Measurements from ENCODE around the gene IL20RB.

DNA sequence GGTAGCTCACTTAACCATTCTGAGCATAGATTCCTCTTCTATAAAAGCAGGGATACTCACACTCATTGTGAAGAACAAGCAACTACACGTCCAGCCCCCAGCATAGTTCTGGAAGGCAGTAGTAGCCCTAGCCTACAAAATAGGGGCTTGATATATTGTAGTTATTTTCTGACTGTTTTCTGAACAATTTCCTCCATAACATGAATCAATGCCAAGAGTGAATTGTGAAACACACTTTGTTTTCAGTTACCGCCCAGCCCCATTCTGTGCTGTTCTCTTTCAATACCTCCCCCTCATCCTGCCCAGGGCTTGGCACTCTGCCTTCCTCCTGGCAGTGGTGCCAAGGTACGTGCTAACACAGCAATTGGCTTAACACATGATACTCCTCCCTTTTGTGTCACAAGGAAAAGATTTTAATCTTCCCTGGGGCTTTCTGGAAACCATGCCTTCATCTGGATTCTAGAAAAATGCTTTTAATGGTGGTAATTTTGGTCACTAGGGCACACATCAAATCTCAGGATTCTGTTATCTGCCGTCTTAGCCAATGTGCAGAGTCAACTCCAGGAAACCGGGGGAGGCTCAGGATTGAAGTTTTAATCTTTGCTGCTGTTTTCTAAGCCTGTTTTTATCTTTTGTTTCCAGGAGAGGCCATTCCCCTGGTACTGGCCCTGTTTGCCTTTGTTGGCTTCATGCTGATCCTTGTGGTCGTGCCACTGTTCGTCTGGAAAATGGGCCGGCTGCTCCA is 37.2 kb downstream of the IL20RB start:
- TF ChIP-seq, protein P1, sequence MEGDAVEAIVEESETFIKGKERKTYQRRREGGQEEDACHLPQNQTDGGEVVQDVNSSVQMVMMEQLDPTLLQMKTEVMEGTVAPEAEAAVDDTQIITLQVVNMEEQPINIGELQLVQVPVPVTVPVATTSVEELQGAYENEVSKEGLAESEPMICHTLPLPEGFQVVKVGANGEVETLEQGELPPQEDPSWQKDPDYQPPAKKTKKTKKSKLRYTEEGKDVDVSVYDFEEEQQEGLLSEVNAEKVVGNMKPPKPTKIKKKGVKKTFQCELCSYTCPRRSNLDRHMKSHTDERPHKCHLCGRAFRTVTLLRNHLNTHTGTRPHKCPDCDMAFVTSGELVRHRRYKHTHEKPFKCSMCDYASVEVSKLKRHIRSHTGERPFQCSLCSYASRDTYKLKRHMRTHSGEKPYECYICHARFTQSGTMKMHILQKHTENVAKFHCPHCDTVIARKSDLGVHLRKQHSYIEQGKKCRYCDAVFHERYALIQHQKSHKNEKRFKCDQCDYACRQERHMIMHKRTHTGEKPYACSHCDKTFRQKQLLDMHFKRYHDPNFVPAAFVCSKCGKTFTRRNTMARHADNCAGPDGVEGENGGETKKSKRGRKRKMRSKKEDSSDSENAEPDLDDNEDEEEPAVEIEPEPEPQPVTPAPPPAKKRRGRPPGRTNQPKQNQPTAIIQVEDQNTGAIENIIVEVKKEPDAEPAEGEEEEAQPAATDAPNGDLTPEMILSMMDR (IDR thresholded peaks at IDR 0.05): no peak
- no peak for TF ChIP-seq POLR2A (IDR thresholded peaks at IDR 0.05)
